SK-N-SH treated with all-trans-retinoic acid at 6 μM for 48 hours (cell line): ENCODE measurements around the gene VPS11.

Experiments
- ATAC-seq: fragments of 200-7000 bp; cut with Tn5 transposase; 3 replicates; pipeline ENCODE4 v1.9.1; 2020; ENCODE audit warnings: mild to moderate bottlenecking, moderate library complexity
- ARNTL ChIP-seq: fragments of 450-650 bp; formaldehyde crosslinking; IDR thresholded peaks from 2 replicates; pipeline ENCODE4 v1.5.0; 2020; ENCODE audit warnings: low read depth, mild to moderate bottlenecking, moderate library complexity, borderline replicate concordance
- BACH2 ChIP-seq: fragments of 250-450 bp; sonication (Bioruptor Pico); IDR thresholded peaks from 2 replicates; pipeline ENCODE4 v1.9.0; 2021; ENCODE audit warnings: mild to moderate bottlenecking, borderline replicate concordance
- CREB5 ChIP-seq: fragments of 250-450 bp; sonication (Bioruptor Pico); IDR thresholded peaks from 2 replicates; pipeline ENCODE4 v1.5.1; 2020; ENCODE audit warnings: low read depth, mild to moderate bottlenecking, moderate library complexity
- CSDC2 ChIP-seq: fragments of 250-450 bp; sonication (Bioruptor Pico); IDR thresholded peaks from 2 replicates; pipeline ENCODE4 v1.5.0; 2020; ENCODE audit warnings: mild to moderate bottlenecking, moderate library complexity
- CSRNP3 ChIP-seq: fragments of 250-450 bp; sonication (Bioruptor Pico); IDR thresholded peaks from 2 replicates; pipeline ENCODE4 v1.5.1; 2021; ENCODE audit warnings: mild to moderate bottlenecking, moderate library complexity
- ESRRG ChIP-seq: fragments of 250-450 bp; sonication (Bioruptor Pico); IDR thresholded peaks from 2 replicates; pipeline ENCODE4 v1.6.1; 2021; ENCODE audit warnings: mild to moderate bottlenecking
- GLIS3 ChIP-seq: fragments of 250-450 bp; sonication (Bioruptor Pico); IDR thresholded peaks from 2 replicates; pipeline ENCODE4 v1.5.0; 2020; ENCODE audit warnings: mild to moderate bottlenecking, moderate library complexity
- ISL1 ChIP-seq: fragments of 250-450 bp; sonication (Bioruptor Pico); IDR thresholded peaks from 2 replicates; pipeline ENCODE4 v2.1.2; 2022; ENCODE audit warnings: mild to moderate bottlenecking, moderate library complexity
- OSR1 ChIP-seq: fragments of 250-450 bp; sonication (Bioruptor Pico); IDR thresholded peaks from 2 replicates; pipeline ENCODE4 v1.8.0; 2022; ENCODE audit warnings: moderate library complexity, mild to moderate bottlenecking, inconsistent platforms
- PATZ1 ChIP-seq: fragments of 250-450 bp; sonication (Bioruptor Pico); IDR thresholded peaks from 2 replicates; pipeline ENCODE4 v1.8.0; 2020; ENCODE audit warnings: mild to moderate bottlenecking, moderate library complexity, borderline replicate concordance
- PPARA ChIP-seq: fragments of 250-450 bp; sonication (Bioruptor Pico); IDR thresholded peaks from 2 replicates; pipeline ENCODE4 v1.5.0; 2020; ENCODE audit warnings: mild to moderate bottlenecking, borderline replicate concordance
- SNAI2 ChIP-seq: fragments of 250-450 bp; sonication (Bioruptor Pico); IDR thresholded peaks from 2 replicates; pipeline ENCODE4 v1.5.0; 2020; ENCODE audit warnings: mild to moderate bottlenecking, moderate library complexity
- TCF4 ChIP-seq: fragments of 250-450 bp; sonication (Bioruptor Pico); IDR thresholded peaks from 2 replicates; pipeline ENCODE4 v1.8.0; 2021; ENCODE audit warnings: mild to moderate bottlenecking, moderate library complexity, borderline replicate concordance
- TOX ChIP-seq: fragments of 250-450 bp; sonication (Bioruptor Pico); IDR thresholded peaks from 2 replicates; pipeline ENCODE4 v1.8.0; 2021; ENCODE audit warnings: mild to moderate bottlenecking, moderate library complexity, borderline replicate concordance
- TSHZ2 ChIP-seq: fragments of 250-450 bp; sonication (Bioruptor Pico); IDR thresholded peaks from 2 replicates; pipeline ENCODE4 v1.5.0; 2020; ENCODE audit warnings: mild to moderate bottlenecking, moderate library complexity
- ZC3H10 ChIP-seq: fragments of 250-450 bp; sonication (Bioruptor Pico); IDR thresholded peaks from 2 replicates; pipeline ENCODE4 v1.5.1; 2021; ENCODE audit warnings: mild to moderate bottlenecking, moderate library complexity
- ZFP3 ChIP-seq: fragments of 250-450 bp; sonication (Bioruptor Pico); IDR thresholded peaks from 2 replicates; pipeline ENCODE4 v1.5.0; 2020; ENCODE audit warnings: mild to moderate bottlenecking, moderate library complexity
- ZFP30 ChIP-seq: fragments of 450-650 bp; formaldehyde crosslinking; IDR thresholded peaks from 2 replicates; pipeline ENCODE4 v1.5.0; 2022; ENCODE audit warnings: mild to moderate bottlenecking, moderate library complexity
- ZNF565 ChIP-seq: fragments of 450-650 bp; formaldehyde crosslinking; conservative IDR thresholded peaks from 2 replicates; pipeline ENCODE4 v1.5.0; 2020; ENCODE audit warnings: low read depth, mild to moderate bottlenecking, moderate library complexity
- ZNF8 ChIP-seq: fragments of 450-650 bp; formaldehyde crosslinking; IDR thresholded peaks from 2 replicates; pipeline ENCODE4 v1.5.0; 2020; ENCODE audit warnings: mild to moderate bottlenecking, moderate library complexity

Gene VPS11

GRCh38 chr11:119055901-119056300, 11.7 kb upstream of the VPS11 start:
- peak; percentile 31 for ATAC-seq
- TF ChIP-seq TOX (CRISPR knock-in tag) = no peak
- no peak for TF ChIP-seq GLIS3 (CRISPR knock-in tag)
- no peak for TF ChIP-seq ZNF565 (CRISPR knock-in tag)
- no peak for TF ChIP-seq TSHZ2 (CRISPR knock-in tag)
- TF ChIP-seq PPARA (CRISPR knock-in tag) = no peak
- TF ChIP-seq ZC3H10 (CRISPR knock-in tag) = no peak
- no peak for TF ChIP-seq ZFP3 (CRISPR knock-in tag)
- no peak for TF ChIP-seq ZNF8
- no peak for TF ChIP-seq ZFP30 (CRISPR knock-in tag)
- no peak for TF ChIP-seq OSR1 (CRISPR knock-in tag)

GRCh38 chr11:119056421-119056999, 11.1 kb upstream of the VPS11 start:
- peak; percentile 52 for ATAC-seq
- TF ChIP-seq TSHZ2 (CRISPR knock-in tag) = no peak
- no peak for TF ChIP-seq PATZ1
- no peak for TF ChIP-seq CSRNP3
- TF ChIP-seq ZNF565 (CRISPR knock-in tag) = no peak
- TF ChIP-seq CREB5 (CRISPR knock-in tag) = no peak
- TF ChIP-seq CSDC2 (CRISPR knock-in tag) = no peak
- no peak for TF ChIP-seq GLIS3 (CRISPR knock-in tag)
- TF ChIP-seq, all 23 proteins: peak for 0

- ATAC-seq = peak; percentile 94
- TF ChIP-seq ISL1 (no peak), CSDC2 (CRISPR knock-in tag) (no peak), SNAI2 (CRISPR knock-in tag) (no peak), PATZ1 (no peak), ESRRG (CRISPR knock-in tag) (no peak), ZFP3 (CRISPR knock-in tag) (no peak), BACH2 (CRISPR knock-in tag) (no peak), TCF4 (CRISPR knock-in tag) (no peak), ZNF8 (no peak), TSHZ2 (CRISPR knock-in tag) (no peak), TOX (CRISPR knock-in tag) (no peak), GLIS3 (CRISPR knock-in tag) (no peak), ARNTL (CRISPR knock-in tag) (no peak)
Measured at GRCh38 chr11:119057000-119057769, 10.4 kb upstream of the VPS11 start, which contains the start of gene HYOU1. Gene HYOU1, minus strand, starts transcription at chr11:119057205. Its CDS starts 1,045 bp downstream, at chr11:119056160.
